Osteoblast (primary cell): ENCODE results near the gene BIN1. TPM values are rescaled to one million over a fixed set of nuclear protein-coding genes. Genes with fewer than 3 reads are reported as not detected.

Experiments
- DNase-seq: peaks from one replicate; pipeline ENCODE4 v3.0.0; 2011; ENCODE audit warnings: low spot score, mixed read lengths; ENCODE audit not compliant: insufficient read length; ENCODE audit errors: missing footprints
- H2AFZ ChIP-seq: 2 replicates; pipeline ENCODE4 v1.6.0; 2011; ENCODE audit warnings: mild to moderate bottlenecking, low read length
- H3K27ac ChIP-seq: 2 replicates; pipeline ENCODE4 v1.5.1; 2011; ENCODE audit warnings: mild to moderate bottlenecking, low read depth, low read length, moderate library complexity
- H3K27me3 ChIP-seq: 2 replicates; pipeline ENCODE4 v1.6.0; 2012; ENCODE audit warnings: mild to moderate bottlenecking, control low read depth, inconsistent platforms, low read length, moderate library complexity; ENCODE audit not compliant: insufficient read depth
- H3K36me3 ChIP-seq: 2 replicates; pipeline ENCODE4 v1.5.1; 2011; ENCODE audit warnings: mild to moderate bottlenecking, low read length, control low read depth, moderate library complexity; ENCODE audit not compliant: insufficient read depth
- H3K4me1 ChIP-seq: 2 replicates; pipeline ENCODE4 v1.5.1; 2011; ENCODE audit warnings: mild to moderate bottlenecking, low read length, control low read depth, moderate library complexity; ENCODE audit not compliant: insufficient read depth
- H3K4me2 ChIP-seq: 2 replicates; pipeline ENCODE4 v1.6.0; 2011; ENCODE audit warnings: mild to moderate bottlenecking, low read length; ENCODE audit not compliant: insufficient read depth
- H3K4me3 ChIP-seq: fragments of 200-600 bp; sonication (generic); 3 replicates; pipeline ENCODE4 v1.5.1; 2012; ENCODE audit warnings: mild to moderate bottlenecking, low read length, inconsistent platforms; ENCODE audit not compliant: insufficient read depth
- H3K79me2 ChIP-seq: 2 replicates; pipeline ENCODE4 v1.6.0; 2012; ENCODE audit warnings: mild to moderate bottlenecking, low read length, control low read depth, inconsistent platforms; ENCODE audit not compliant: insufficient read depth
- H3K9me3 ChIP-seq: 2 replicates; pipeline ENCODE4 v1.5.1; 2011; ENCODE audit warnings: low read depth, low read length, control low read depth
- H4K20me1 ChIP-seq: 2 replicates; pipeline ENCODE4 v1.6.0; 2012; ENCODE audit warnings: mild to moderate bottlenecking, low read length, control low read depth; ENCODE audit not compliant: insufficient read depth
- CTCF ChIP-seq: IDR thresholded peaks from 2 replicates; pipeline ENCODE4 v1.5.1; 2011; ENCODE audit warnings: mild to moderate bottlenecking, low read depth, low read length, moderate library complexity; ENCODE audit errors: extremely low read depth
- total RNA-seq: library from RNA; depleted of rRNA; stranded (reverse); fragments of >200 nt; gene quantifications from 2 replicates; pipeline ENCODE4 v1.2.3, GENCODE V29; 2012

The BIN1 gene
- total RNA-seq, 1 donor, result 85.4 TPM

GRCh38 chr2:127069536-127069935, 37.4 kb downstream of the BIN1 start:
- Histone ChIP-seq H4K20me1 (peaks cover 6% of the 10 kb centered on the region), H3K4me3 (no peak overlapping the region), H3K79me2 (peaks cover 2% of the 10 kb centered on the region), H3K27ac (no peak overlapping the region), H3K9me3 (no peaks in the 10 kb centered on the region), H3K36me3 (peaks cover 5% of the 10 kb centered on the region), H3K4me2 (no peak overlapping the region), H3K4me1 (peaks cover 27% of the 10 kb centered on the region), H2AFZ (no peak overlapping the region), H3K27me3 (no peaks in the 10 kb centered on the region)
- DNase-seq, result no peak
- no peak for TF ChIP-seq CTCF

GRCh38 chr2:127069003-127069402, 38.0 kb downstream of the BIN1 start:
- Histone ChIP-seq H3K9me3 (no peaks in the 10 kb centered on the region), H2AFZ (no peak overlapping the region), H3K27me3 (no peaks in the 10 kb centered on the region), H3K36me3 (peaks cover 5% of the 10 kb centered on the region), H3K4me3 (no peak overlapping the region), H3K4me1 (peaks cover 31% of the 10 kb centered on the region), H4K20me1 (peaks cover 6% of the 10 kb centered on the region), H3K4me2 (no peak overlapping the region), H3K79me2 (peaks cover 2% of the 10 kb centered on the region), H3K27ac (no peak overlapping the region)
- no peak for DNase-seq
- no peak for TF ChIP-seq CTCF

GRCh38 chr2:127068351-127068741, 38.6 kb downstream of the BIN1 start:
- Histone ChIP-seq H3K4me1 (peaks cover 31% of the 10 kb centered on the region), H4K20me1 (peaks cover 6% of the 10 kb centered on the region), H3K4me3 (no peak overlapping the region), H3K27ac (no peak overlapping the region), H3K4me2 (no peak overlapping the region), H3K36me3 (peaks cover 7% of the 10 kb centered on the region), H3K79me2 (peaks cover 2% of the 10 kb centered on the region), H3K27me3 (no peaks in the 10 kb centered on the region), H2AFZ (no peak overlapping the region), H3K9me3 (no peaks in the 10 kb centered on the region)
- no peak for TF ChIP-seq CTCF
- no peak for DNase-seq

GRCh38 chr2:127067620-127068350, 39.2 kb downstream of the BIN1 start:
- Histone ChIP-seq H3K4me3 (no peak overlapping the region), H3K9me3 (no peaks in the 10 kb centered on the region), H3K27me3 (no peaks in the 10 kb centered on the region), H3K27ac (peak overlapping the region; percentile 83), H3K36me3 (peaks cover 13% of the 10 kb centered on the region), H3K4me1 (peaks cover 31% of the 10 kb centered on the region), H4K20me1 (peaks cover 6% of the 10 kb centered on the region), H2AFZ (no peak overlapping the region), H3K4me2 (no peak overlapping the region), H3K79me2 (peaks cover 2% of the 10 kb centered on the region)
- peak; percentile 80 for TF ChIP-seq CTCF
- DNase-seq, result peak; percentile 97
